ENCODE results near the gene RNF38.

GRCh38 chr9:36402536-36402935 is 2.5 kb upstream of the RNF38 start:
- TF ChIP-seq CTCF (IDR thresholded peaks at IDR 0.05 in 8 of 11, conservative IDR thresholded peaks at IDR 0.05 in 3 of 11) = no peak
- no peak for TF ChIP-seq POLR2A (IDR thresholded peaks at IDR 0.05)

Data from spleen (tissue), 7 donors.